Spinal cord (tissue), 10 donors: Measurements from ENCODE around the gene TREH. TPM values are rescaled to one million over a fixed set of nuclear protein-coding genes. Genes with fewer than 3 reads are reported as not detected.
A peak's percentile ranks its signal among the peaks of the same experiment; 100 is the strongest.

ENCODE experiments used
- DNase-seq, 6 donors: peaks; one replicate each; pipeline versions ENCODE4 v3.0.0 to v3.0.0-alpha.2; 2013 to 2015; ENCODE audit warnings: low spot score in 6 of 6, low read depth in 4 of 6
- H3K27ac ChIP-seq: one replicate; pipeline ENCODE4 v1.5.1; 2013; ENCODE audit warnings: low read depth, low read length, control low read depth
- H3K27me3 ChIP-seq: one replicate; pipeline ENCODE4 v1.6.1; 2013; ENCODE audit warnings: low read length; ENCODE audit not compliant: control insufficient read depth, insufficient read depth
- H3K36me3 ChIP-seq: one replicate; pipeline ENCODE4 v1.6.1; 2013; ENCODE audit warnings: low read length; ENCODE audit not compliant: control insufficient read depth, insufficient read depth
- H3K4me1 ChIP-seq: one replicate; pipeline ENCODE4 v1.6.1; 2013; ENCODE audit warnings: low read length; ENCODE audit not compliant: control insufficient read depth, insufficient read depth
- H3K4me3 ChIP-seq: one replicate; pipeline ENCODE4 v1.5.1; 2013; ENCODE audit warnings: low read depth, low read length, control low read depth
- H3K9me3 ChIP-seq: one replicate; pipeline ENCODE4 v1.6.1; 2013; ENCODE audit warnings: low read length; ENCODE audit not compliant: control insufficient read depth, insufficient read depth
- WGBS: methylation state at CpG from one replicate; pipeline ENCODE4 v1.1.5; 2013; ENCODE audit warnings: missing lambda C conversion rate; ENCODE audit not compliant: insufficient coverage; 5-methylcytosine and 5-hydroxymethylcytosine counted together
- polyA plus RNA-seq, 2 donors: library from polyadenylated mRNA; unstranded; fragments of 120-200 nt; gene quantifications; one replicate each; pipeline ENCODE4 v1.2.1, GENCODE V29; 2013; ENCODE audit not compliant: insufficient read length in 2 of 2
- total RNA-seq, 2 donors: library from RNA; depleted of rRNA in 1 of 2; stranded (reverse); fragments of 120-200 nt in 1 of 2; fragments of >200 nt in 1 of 2; gene quantifications; one replicate each; pipeline versions ENCODE4 v1.2.3 to v1.2.4, GENCODE V29; 2013 to 2014
- donor health status: healthy.

Gene TREH
- total and polyA plus RNA-seq, 4 donors, result 1.5 to 3.8 TPM; not detected in 2

DNA sequence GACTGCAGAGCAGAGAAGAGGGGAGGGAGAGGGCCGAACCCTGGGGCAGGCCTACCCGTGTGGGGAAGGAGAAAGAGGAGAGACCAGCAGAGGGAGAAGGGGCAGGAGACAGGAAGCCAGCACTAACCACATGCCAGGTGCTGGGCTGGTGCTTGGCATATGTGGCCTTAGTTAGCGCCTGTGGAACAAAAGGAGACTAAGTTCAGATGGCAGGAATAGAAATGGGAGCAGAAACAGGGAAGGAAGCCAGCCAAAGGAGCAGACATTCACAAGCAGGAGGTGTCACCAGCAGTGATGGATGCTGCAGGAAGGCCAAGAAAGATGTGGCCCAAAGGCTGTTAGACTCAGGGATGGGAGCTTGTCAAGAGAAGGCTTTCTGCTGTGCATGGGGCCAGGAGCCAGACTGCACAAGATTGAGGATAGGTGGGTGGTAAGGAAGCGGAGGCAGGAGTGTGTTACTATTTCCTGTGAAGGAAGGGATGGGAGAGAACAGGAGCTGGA lies 26.7 kb downstream of the TREH start:
- WGBS, result 34% methylated on average over 4 of the region's 4 CpGs
- H3K27me3 ChIP-seq, result no peaks in the 10 kb centered on the region
- peak overlapping the region; percentile 4 for H3K27ac ChIP-seq
- H3K4me1 ChIP-seq, result peaks cover 39% of the 10 kb centered on the region
- H3K36me3 ChIP-seq, result peaks cover 84% of the 10 kb centered on the region
- H3K4me3 ChIP-seq, result no peak overlapping the region
- H3K9me3 ChIP-seq, result no peaks in the 10 kb centered on the region
- DNase-seq, result peak in 4 of 6 donors; percentile 53 to 91 (median 67)

DNA sequence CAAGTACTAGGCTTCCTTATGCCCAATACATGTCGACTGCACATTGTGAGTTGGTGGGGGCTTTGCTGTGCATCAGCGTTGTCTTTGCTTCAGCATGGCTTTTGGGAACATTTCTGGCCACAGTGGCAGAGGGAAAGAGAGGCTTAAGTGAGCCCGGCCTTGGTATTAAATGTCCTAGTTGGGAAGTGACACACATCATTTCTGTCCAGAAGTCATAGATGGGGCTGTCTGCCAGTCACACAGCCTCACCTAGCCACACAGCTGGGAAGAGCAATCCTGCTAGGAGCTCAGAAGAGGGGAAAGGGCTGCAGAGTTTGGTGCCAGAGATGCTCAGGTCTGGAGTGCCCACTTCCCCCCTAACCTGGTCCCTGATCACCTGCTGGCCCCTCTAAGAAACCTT lies 27.6 kb downstream of the TREH start:
- Histone ChIP-seq H3K36me3 (peaks cover 81% of the 10 kb centered on the region), H3K9me3 (no peaks in the 10 kb centered on the region), H3K27me3 (no peaks in the 10 kb centered on the region), H3K4me1 (peaks cover 30% of the 10 kb centered on the region), H3K27ac (no peak overlapping the region), H3K4me3 (no peak overlapping the region)
- no peak for DNase-seq
- 82% methylated on average over 2 of the region's 3 CpGs for WGBS

- Histone ChIP-seq H3K4me3 (no peak overlapping the region), H3K4me1 (peaks cover 18% of the 10 kb centered on the region), H3K27ac (no peak overlapping the region), H3K27me3 (no peaks in the 10 kb centered on the region), H3K36me3 (peaks cover 78% of the 10 kb centered on the region), H3K9me3 (no peaks in the 10 kb centered on the region)
- WGBS, result 97% methylated on average over 8 of the region's 8 CpGs
- no peak for DNase-seq
Measured at GRCh38 chr11:118650366-118650765, 29.1 kb downstream of the TREH start.

DNA sequence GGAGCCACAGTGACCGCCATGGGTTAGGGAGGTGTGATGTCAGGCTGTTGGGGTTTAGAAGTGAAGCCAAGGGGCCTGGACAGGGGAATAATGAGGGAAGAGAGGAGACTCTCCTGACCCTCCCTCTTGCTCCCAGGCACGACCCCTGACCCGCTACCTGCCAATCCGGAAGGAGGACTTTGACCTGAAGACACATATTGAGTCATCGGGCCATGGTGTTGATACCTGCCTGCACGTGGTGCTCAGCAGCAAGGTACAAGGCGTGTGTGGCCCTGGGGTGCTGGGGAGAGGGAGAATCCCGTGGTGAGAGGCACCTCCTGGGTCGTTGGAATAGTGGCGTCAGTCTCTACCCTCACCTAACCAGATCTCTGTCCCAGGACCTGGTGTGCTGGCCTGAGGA lies 29.5 kb downstream of the TREH start:
- DNase-seq, result no peak

DNA sequence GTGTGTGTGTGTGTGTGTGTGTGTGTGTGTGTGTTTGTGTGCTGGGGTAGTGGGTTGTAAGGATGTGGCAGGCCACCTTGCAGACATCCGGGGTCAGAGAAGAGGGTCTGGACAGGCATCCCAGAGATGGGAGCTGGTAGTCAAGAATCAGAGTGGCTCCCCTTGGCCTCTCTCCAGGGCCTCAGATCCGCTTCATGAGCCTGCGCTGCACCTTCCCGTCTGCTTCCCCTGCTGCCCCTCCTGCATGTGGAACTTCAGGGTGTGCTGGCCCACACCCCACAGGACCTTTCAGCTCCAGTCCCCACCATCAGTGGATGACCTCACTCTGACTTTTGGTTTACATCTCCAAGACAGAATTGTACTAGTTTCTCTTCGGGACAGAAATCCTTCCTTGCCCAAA lies 31.2 kb downstream of the TREH start:
- Histone ChIP-seq H3K27ac (no peak overlapping the region), H3K4me1 (peaks cover 18% of the 10 kb centered on the region), H3K4me3 (no peak overlapping the region), H3K27me3 (no peaks in the 10 kb centered on the region), H3K9me3 (no peaks in the 10 kb centered on the region), H3K36me3 (peaks cover 86% of the 10 kb centered on the region)
- DNase-seq, result no peak
- 84% methylated on average over 4 of the region's 5 CpGs for WGBS

More for the DNA sequence above, 29.5 kb downstream of the TREH start:
- H3K27ac ChIP-seq, result no peak overlapping the region
- H3K27me3 ChIP-seq, result no peaks in the 10 kb centered on the region
- H3K36me3 ChIP-seq, result peaks cover 80% of the 10 kb centered on the region
- H3K4me3 ChIP-seq, result no peak overlapping the region
- H3K9me3 ChIP-seq, result no peaks in the 10 kb centered on the region
- H3K4me1 ChIP-seq, result peaks cover 18% of the 10 kb centered on the region
- WGBS, result 83% methylated on average over 2 of the region's 10 CpGs

GRCh38 chr11:118646393-118646792 lies 33.1 kb downstream of the TREH start:
- H3K9me3 ChIP-seq, result no peaks in the 10 kb centered on the region
- 80% methylated on average over 3 of the region's 3 CpGs for WGBS
- no peak overlapping the region for H3K4me3 ChIP-seq
- no peak for DNase-seq
- peaks cover 92% of the 10 kb centered on the region for H3K36me3 ChIP-seq
- H3K27ac ChIP-seq, result no peak overlapping the region
- H3K4me1 ChIP-seq, result no peaks in the 10 kb centered on the region
- no peaks in the 10 kb centered on the region for H3K27me3 ChIP-seq

DNA sequence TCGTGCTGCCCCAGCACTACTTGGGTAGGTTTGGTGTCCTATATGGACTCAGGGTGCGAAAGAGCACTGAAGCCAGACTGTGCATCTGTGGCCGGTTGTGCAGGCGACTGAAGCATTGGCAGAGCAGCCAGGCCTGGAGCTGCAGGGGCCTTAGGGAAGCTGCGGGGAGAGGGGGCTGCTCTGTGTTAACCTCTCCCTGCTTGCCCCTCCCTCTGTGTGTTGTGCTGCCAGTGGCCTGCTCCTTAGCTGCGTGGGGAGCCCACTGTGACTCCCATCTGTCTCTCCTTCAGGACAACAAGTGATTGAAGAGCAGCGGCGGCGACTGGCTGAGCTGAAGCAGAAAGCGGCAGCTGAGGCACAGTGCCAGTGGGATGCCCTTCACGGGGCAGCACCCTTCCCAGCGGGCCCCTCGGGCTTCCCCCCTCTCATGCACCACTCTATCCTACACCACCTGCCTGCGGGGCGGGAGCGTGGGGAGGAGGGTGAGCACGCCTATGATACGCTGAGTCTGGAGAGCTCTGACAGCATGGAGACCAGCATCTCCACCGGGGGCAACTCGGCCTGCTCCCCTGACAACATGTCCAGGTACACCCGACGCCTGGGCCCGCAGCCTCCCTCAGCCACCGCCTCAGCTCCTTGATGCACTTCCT lies 34.3 kb downstream of the TREH start:
- H3K27ac ChIP-seq, result no peak overlapping the region
- 92% methylated on average over 18 of the region's 24 CpGs for WGBS
- H3K9me3 ChIP-seq, result no peaks in the 10 kb centered on the region
- peaks cover 7% of the 10 kb centered on the region for H3K4me1 ChIP-seq
- H3K27me3 ChIP-seq, result no peaks in the 10 kb centered on the region
- no peak for DNase-seq
- peaks cover 92% of the 10 kb centered on the region for H3K36me3 ChIP-seq
- H3K4me3 ChIP-seq, result no peak overlapping the region

GRCh38 chr11:118644496-118644895 lies 35.0 kb downstream of the TREH start:
- H3K27ac ChIP-seq, result no peak overlapping the region
- H3K4me3 ChIP-seq, result no peak overlapping the region
- WGBS, result 95% methylated on average over 9 of the region's 10 CpGs
- H3K36me3 ChIP-seq, result peaks cover 92% of the 10 kb centered on the region
- no peak for DNase-seq
- no peaks in the 10 kb centered on the region for H3K9me3 ChIP-seq
- H3K4me1 ChIP-seq, result peaks cover 7% of the 10 kb centered on the region
- no peaks in the 10 kb centered on the region for H3K27me3 ChIP-seq

DNA sequence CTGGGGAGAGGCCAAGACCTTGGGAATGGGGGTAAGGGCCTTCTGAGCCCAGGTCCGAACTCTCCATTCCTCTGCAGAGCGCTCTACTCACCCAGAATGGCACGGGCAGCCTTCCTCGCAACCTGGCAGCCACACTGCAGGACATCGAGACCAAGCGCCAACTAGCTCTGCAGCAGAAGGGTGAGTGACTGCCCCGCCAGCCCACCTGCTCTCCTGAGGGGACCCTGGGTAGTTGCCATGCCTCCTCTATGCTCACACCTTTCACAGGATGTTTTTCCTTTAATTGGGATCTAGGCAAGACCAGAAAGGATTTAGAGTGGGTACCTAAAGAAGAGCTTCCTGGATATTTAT lies 35.5 kb downstream of the TREH start:
- Histone ChIP-seq H3K27me3 (no peaks in the 10 kb centered on the region), H3K36me3 (peaks cover 94% of the 10 kb centered on the region), H3K9me3 (no peaks in the 10 kb centered on the region), H3K4me3 (no peak overlapping the region), H3K27ac (no peak overlapping the region), H3K4me1 (peaks cover 7% of the 10 kb centered on the region)
- DNase-seq, result no peak
- 94% methylated on average over 7 of the region's 7 CpGs for WGBS
